VCaP (cell line): ENCODE measurements around the gene CHDH.

Experiments
- H3K27ac ChIP-seq: fragments of 450-650 bp; 2 replicates; pipeline ENCODE4 v1.5.1; 2017
- CTCF ChIP-seq: fragments of 450-650 bp; conservative IDR thresholded peaks from 2 replicates; pipeline ENCODE4 v1.5.1; 2017; ENCODE audit warnings: mild to moderate bottlenecking, moderate library complexity

Gene CHDH

DNA sequence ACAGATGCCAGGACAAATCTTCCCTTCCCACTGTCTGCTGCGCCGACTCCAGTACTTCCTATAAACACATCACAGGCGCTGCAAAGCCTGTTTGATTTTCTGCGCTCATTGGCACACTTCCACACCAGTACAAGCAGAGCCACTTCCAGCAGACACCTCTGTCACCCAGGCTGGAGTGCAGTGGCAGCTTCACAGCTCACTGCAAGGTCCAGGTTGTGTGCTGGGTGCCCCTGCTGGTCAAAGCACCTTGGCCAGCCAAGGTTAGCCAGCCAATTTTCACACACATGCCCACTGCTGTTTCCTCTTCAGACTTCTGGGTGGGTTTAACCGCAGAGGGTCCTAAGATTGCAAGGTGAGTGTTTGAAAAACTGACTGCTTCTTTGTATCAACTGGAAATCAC is 4.9 kb downstream of the CHDH start:
- TF ChIP-seq CTCF = peak; percentile 72
- peak overlapping the region; percentile 94 for H3K27ac ChIP-seq

DNA sequence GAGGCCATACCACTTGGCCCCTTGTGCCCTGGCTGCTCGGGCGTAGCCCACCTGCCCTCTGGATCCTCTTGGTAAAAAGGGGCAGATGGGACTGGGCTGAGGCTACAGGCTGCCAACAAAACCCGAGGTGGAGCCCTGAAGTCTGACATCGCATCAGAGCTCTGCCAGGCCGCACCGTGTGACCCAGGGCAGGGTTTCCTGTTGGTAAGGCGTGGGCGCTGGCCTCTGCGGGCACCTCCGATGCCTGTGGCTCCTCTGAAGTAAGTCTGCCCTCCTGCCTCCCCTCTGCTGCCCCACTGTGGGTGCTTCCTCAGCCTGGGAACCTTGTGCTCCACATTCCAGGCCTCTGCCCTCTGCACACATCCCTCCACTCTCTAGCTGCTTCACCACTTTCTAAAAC is 8.9 kb downstream of the CHDH start:
- no peak overlapping the region for H3K27ac ChIP-seq
- no peak for TF ChIP-seq CTCF

GRCh38 chr3:53836084-53836872 is 9.9 kb downstream of the CHDH start:
- no peak for TF ChIP-seq CTCF

DNA sequence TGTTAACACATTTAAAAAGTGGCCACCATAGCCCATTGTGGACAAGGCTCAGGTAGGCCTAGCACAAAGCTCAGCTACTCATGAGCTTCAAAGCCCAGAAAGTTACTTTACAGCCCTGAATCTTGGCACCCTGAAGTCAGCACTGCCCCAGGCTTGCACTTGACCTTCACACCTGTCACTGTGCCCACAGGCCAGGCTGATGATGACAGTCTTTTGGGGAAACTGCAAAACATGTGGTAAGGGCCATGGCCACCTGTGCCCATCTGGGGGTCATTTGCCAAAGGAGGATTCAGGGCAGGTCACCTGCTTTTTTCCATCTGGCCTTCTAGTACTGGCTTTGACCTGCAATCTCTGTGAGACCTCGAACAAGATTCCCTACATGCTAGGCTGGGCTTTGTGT is 11.0 kb downstream of the CHDH start:
- no peak for TF ChIP-seq CTCF
- H3K27ac ChIP-seq = no peak overlapping the region

More at GRCh38 chr3:53836084-53836872, 9.9 kb downstream of the CHDH start:
- H3K27ac ChIP-seq = no peak overlapping the region

DNA sequence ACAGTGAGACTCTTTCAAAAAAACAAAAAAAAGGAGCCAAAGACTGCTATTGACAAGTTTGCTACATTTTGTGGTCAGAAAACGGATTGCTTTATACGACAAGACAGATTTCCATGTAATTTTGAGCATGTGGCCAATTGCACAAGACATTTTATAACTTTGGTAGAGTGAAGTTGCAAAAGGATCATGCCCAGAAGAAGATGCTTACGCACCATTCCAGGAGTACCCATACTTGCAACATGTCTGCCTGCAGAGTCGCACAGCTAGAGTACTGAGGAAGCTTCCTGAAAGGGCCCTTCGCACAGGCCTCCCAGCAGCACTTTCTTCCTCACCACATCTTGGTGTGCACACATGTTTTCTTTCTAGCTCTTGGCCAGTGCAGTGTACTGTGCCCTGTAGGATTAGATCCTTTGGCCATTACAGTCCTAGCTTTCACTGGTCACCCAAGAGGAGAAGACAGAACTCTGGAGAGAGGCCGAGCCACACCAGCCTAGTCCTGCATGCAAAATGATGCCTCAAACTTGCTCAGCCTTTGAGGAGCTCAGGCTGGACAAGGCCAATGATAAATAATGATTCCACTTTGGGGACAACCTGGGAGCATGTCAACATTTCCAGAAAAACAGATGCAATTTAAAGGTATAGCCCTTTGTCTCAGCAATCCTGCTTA is 11.7 kb downstream of the CHDH start:
- no peak for TF ChIP-seq CTCF
- no peak overlapping the region for H3K27ac ChIP-seq

DNA sequence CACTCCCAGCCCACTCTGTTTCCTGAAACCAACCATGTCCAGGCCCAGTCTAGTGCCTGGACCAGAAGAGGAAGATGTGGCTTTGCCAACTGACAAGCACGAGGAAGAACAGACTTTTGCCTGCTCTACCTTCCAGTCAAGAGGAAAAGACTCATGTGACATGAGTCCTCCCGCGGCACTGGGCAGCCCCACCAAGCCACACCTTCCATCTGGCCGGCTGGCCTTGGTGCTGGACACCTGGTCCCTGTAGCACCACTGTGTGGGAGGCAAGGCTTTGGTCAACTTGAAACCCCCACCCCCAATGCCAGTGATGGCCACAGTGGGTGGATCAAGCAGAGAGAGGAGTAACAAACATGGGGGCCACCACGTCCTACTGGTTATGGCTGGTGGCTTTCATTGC is 12.5 kb downstream of the CHDH start:
- no peak for TF ChIP-seq CTCF
- H3K27ac ChIP-seq = no peak overlapping the region

- H3K27ac ChIP-seq = no peak overlapping the region
- TF ChIP-seq CTCF = no peak
Measured at GRCh38 chr3:53833053-53833645, 13.1 kb downstream of the CHDH start.
